CD4-positive, alpha-beta T cell treated with Interleukin-6 for 4 hours (primary cell): ENCODE data around the gene CST1.

ENCODE experiments used
- DNase-seq: peaks from one replicate; pipeline ENCODE4 v3.0.0-alpha.2; 2020; ENCODE audit warnings: mixed read lengths

Gene CST1

DNA sequence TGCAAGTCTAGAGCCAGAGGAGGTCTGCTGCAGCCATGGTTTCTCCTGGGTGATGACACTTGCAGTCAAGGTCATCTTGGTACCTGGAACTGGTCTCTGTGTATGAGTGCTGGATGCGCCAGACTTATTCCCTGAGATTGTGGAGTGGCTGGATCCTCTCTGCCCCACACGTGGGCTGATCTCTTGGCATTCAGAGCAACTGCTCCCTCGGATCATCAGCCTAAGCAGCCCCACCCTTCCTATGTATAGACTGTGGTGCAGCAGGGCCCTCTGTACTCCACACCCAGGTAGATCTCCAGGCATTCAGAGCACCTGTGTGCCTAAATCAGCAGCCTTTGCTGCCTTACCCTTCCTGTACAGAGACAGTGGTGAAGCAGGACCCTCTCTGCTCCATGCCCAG lies 49.8 kb downstream of the CST1 start:
- DNase-seq: no peak

DNA sequence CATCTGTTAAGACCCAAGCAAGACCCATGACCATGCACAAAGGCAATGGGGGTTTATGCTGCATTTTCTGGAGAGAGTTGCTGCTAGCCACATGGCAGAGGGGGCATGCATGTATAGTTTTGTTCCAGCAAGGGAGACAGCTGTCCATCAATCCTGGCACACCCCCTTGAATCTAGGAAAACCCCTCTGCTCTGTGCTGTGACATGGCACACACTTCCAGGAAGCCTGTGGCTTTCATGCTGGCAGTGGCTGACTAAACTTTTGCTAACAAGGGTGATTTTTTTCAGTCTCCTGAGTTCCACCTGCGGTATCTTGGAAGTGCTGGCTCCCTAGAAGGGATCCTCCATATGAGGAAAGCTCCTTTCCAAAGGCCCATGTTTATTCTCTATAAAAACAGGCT lies 52.8 kb downstream of the CST1 start:
- DNase-seq: no peak
